NB4 (cell line): ENCODE measurements around the gene IL1R2.

Source experiments
- DNase-seq: peaks from one replicate; pipeline ENCODE4 v3.0.0; 2010; ENCODE audit warnings: low read depth
- H3K4me3 ChIP-seq: one replicate; pipeline ENCODE4 v1.5.1; 2011; ENCODE audit warnings: mild to moderate bottlenecking, low read depth, low read length, moderate library complexity
- CTCF ChIP-seq: IDR thresholded peaks from one replicate; pipeline ENCODE4 v1.5.1; 2012; ENCODE audit warnings: low read depth, low read length
- MYC ChIP-seq: IDR thresholded peaks from 2 replicates; pipeline ENCODE4 v1.6.1; 2011; ENCODE audit warnings: low read depth, low read length
- POLR2A ChIP-seq: IDR thresholded peaks from 2 replicates; pipeline ENCODE4 v1.6.1; 2011; ENCODE audit warnings: mild to moderate bottlenecking; ENCODE audit not compliant: insufficient read length; ENCODE audit errors: extremely low read depth
- TF ChIP-seq, protein P1 (sequence below): IDR thresholded peaks from 2 replicates; pipeline ENCODE4 v1.6.1; 2011; ENCODE audit warnings: low read depth, low read length

Gene IL1R2

GRCh38 chr2:101988541-101988940, 3.2 kb upstream of the IL1R2 start:
- no peak overlapping the region for H3K4me3 ChIP-seq
- DNase-seq, result no peak
- TF ChIP-seq POLR2A, result no peak
- no peak for TF ChIP-seq MYC
- TF ChIP-seq, protein P1, sequence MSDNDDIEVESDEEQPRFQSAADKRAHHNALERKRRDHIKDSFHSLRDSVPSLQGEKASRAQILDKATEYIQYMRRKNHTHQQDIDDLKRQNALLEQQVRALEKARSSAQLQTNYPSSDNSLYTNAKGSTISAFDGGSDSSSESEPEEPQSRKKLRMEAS, result no peak
- no peak for TF ChIP-seq CTCF

GRCh38 chr2:101989740-101990460, 1.9 kb upstream of the IL1R2 start:
- no peak overlapping the region for H3K4me3 ChIP-seq
- TF ChIP-seq MYC (no peak), CTCF (no peak), POLR2A (no peak)
- TF ChIP-seq, protein P1, result no peak
- no peak for DNase-seq

- TF ChIP-seq POLR2A (no peak), CTCF (no peak)
- TF ChIP-seq, protein P1, result no peak
These were observed 2.0 kb downstream of the IL1R2 start for GRCh38 chr2:101993772-101994171.

DNA sequence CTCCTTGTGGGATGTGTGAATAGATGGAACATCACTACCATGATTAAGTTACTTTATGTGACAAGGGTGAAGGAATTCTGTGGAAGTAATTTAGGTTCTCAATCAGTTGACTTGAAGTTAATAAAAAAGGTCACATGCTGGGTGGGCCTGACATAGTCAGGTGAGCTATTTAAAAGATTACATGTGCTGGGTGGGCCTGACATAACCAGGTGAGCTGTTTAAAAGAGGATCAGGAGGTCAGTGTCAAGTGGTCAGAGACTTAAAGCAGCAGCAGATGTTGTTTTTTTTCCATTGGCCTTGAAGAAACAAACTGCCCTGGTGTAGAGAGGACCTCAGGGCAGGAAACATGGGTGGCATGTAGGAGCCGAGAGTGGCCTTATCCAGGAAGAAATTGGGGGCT, 3.3 kb downstream of the IL1R2 start:
- H3K4me3 ChIP-seq, result no peak overlapping the region
- TF ChIP-seq CTCF (no peak), MYC (no peak), POLR2A (no peak)
- TF ChIP-seq, protein P1, result no peak
- DNase-seq, result no peak

More at GRCh38 chr2:101993772-101994171, 2.0 kb downstream of the IL1R2 start:
- H3K4me3 ChIP-seq, result no peak overlapping the region
- DNase-seq, result no peak

- TF ChIP-seq, protein P1, result no peak
- no peak for TF ChIP-seq CTCF
- no peak for TF ChIP-seq POLR2A
- TF ChIP-seq MYC, result no peak
- H3K4me3 ChIP-seq, result no peak overlapping the region
- no peak for DNase-seq
These were observed 4.0 kb downstream of the IL1R2 start for GRCh38 chr2:101995804-101996203.

- no peak for TF ChIP-seq MYC
- no peak overlapping the region for H3K4me3 ChIP-seq
- no peak for DNase-seq
These were observed 6.8 kb downstream of the IL1R2 start for GRCh38 chr2:101998556-101998895.
